ENCODE results near the gene LGALS9C. TPM values are rescaled to one million over a fixed set of nuclear protein-coding genes. Genes with fewer than 3 reads are reported as not detected.

LGALS9C gene
- total RNA-seq = not detected in 2 replicates

DNA sequence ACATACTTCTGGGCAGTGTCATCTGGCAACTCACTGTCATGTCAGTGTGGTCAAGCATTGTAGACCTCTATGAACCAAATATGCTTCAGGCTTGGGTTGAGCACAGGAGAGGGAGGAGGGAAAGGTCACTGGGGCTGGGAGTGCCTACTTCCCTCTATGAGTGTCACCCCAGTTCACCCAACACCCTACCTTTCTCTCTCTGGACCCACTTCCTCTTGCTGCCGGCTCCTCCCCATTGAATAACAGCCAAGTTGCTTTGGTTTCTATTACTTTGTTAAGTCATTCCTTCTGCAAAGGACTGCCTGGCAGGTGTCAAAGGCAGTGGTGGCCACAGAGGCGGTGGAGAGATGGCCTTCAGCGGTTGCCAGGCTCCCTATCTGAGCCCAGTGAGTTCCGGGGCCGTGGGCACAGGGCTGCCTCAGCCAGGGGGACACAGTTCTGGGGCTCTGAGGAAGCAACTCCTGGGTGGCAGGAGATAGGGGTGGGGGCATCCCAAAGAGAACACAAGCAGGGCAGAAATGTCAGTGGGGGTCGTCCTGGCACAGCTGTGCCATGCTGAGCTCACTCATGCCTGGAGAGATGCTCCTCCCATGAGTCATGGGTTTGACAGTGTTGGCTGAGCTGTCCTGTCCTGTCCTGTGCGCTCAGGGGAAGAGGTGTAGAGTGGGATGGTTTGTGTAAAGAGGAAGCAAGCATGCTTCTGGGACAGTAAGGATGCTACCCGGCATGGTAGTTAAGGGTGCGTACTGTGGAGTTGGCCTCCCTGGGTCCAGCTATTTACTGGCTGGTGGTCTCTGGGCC, at the start of gene LGALS9C:
LGALS9C (plus strand) TSS at position 282 of the 801 bp plus-strand sequence; CDS start at position 348, 66 bp downstream.

Other genes starting within 250 kb of the LGALS9C start
- gene FLII, start 218.1 kb upstream of the LGALS9C start, total RNA-seq = 181 and 190 TPM in 2 replicates
- 13.4 and 13.6 TPM in 2 replicates for gene MIEF2, start 216.1 kb upstream of the LGALS9C start, total RNA-seq
- 29.0 and 30.6 TPM in 2 replicates for gene TOP3A, start 161.8 kb upstream of the LGALS9C start, total RNA-seq
- 10.7 and 12.1 TPM in 2 replicates for gene SMCR8, start 161.5 kb upstream of the LGALS9C start, total RNA-seq
- gene SHMT1, start 113.2 kb upstream of the LGALS9C start, total RNA-seq = 7.3 and 8.3 TPM in 2 replicates
- gene EVPLL, start 99.0 kb upstream of the LGALS9C start, total RNA-seq = not detected in 2 replicates
- not detected in 2 replicates for gene TBC1D28, start 167.6 kb downstream of the LGALS9C start, total RNA-seq
- 6.2 and 7.1 TPM in 2 replicates for gene FOXO3B, start 205.5 kb downstream of the LGALS9C start, total RNA-seq